ENCODE results near the gene ACACB. TPM values are rescaled to one million over a fixed set of nuclear protein-coding genes. Genes with fewer than 3 reads are reported as not detected.

ACACB gene
- total RNA-seq, 1 experiment from 2014 or later, result 20.0 TPM

- TF ChIP-seq, protein P1, sequence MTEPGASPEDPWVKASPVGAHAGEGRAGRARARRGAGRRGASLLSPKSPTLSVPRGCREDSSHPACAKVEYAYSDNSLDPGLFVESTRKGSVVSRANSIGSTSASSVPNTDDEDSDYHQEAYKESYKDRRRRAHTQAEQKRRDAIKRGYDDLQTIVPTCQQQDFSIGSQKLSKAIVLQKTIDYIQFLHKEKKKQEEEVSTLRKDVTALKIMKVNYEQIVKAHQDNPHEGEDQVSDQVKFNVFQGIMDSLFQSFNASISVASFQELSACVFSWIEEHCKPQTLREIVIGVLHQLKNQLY (CRISPR knock-in tag; IDR thresholded peaks at IDR 0.05), result no peak
- TF ChIP-seq, protein P2, sequence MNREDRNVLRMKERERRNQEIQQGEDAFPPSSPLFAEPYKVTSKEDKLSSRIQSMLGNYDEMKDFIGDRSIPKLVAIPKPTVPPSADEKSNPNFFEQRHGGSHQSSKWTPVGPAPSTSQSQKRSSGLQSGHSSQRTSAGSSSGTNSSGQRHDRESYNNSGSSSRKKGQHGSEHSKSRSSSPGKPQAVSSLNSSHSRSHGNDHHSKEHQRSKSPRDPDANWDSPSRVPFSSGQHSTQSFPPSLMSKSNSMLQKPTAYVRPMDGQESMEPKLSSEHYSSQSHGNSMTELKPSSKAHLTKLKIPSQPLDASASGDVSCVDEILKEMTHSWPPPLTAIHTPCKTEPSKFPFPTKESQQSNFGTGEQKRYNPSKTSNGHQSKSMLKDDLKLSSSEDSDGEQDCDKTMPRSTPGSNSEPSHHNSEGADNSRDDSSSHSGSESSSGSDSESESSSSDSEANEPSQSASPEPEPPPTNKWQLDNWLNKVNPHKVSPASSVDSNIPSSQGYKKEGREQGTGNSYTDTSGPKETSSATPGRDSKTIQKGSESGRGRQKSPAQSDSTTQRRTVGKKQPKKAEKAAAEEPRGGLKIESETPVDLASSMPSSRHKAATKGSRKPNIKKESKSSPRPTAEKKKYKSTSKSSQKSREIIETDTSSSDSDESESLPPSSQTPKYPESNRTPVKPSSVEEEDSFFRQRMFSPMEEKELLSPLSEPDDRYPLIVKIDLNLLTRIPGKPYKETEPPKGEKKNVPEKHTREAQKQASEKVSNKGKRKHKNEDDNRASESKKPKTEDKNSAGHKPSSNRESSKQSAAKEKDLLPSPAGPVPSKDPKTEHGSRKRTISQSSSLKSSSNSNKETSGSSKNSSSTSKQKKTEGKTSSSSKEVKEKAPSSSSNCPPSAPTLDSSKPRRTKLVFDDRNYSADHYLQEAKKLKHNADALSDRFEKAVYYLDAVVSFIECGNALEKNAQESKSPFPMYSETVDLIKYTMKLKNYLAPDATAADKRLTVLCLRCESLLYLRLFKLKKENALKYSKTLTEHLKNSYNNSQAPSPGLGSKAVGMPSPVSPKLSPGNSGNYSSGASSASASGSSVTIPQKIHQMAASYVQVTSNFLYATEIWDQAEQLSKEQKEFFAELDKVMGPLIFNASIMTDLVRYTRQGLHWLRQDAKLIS (CRISPR knock-in tag; IDR thresholded peaks at IDR 0.05; ENCODE audit: borderline replicate concordance), result no peak
Observed at GRCh38 chr12:109191621-109192250, 75.3 kb downstream of the ACACB start (continued).

DNA sequence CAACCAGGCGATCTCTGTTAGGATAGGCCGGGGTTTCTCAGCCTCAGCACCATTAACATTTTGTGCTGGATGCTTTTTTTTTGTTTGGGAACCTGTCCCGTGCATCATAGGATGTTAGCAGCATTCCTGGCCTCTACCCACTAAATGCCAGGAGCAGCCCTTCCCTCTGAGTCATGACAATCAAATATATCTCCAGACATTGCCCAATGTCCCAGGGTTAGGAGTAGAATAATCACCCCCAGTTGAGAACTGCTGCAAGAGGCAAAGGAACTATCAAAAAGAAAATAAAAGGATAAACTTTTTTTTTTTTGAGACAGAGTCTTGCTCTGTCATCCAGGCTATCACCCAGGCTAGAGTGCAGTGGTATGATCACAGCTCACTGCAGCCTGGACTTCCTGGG, 76.0 kb downstream of the ACACB start:
- no peak for TF ChIP-seq ZNF423 (CRISPR knock-in tag; IDR thresholded peaks at IDR 0.05)
- TF ChIP-seq, protein P3, sequence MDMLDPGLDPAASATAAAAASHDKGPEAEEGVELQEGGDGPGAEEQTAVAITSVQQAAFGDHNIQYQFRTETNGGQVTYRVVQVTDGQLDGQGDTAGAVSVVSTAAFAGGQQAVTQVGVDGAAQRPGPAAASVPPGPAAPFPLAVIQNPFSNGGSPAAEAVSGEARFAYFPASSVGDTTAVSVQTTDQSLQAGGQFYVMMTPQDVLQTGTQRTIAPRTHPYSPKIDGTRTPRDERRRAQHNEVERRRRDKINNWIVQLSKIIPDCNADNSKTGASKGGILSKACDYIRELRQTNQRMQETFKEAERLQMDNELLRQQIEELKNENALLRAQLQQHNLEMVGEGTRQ (CRISPR knock-in tag; IDR thresholded peaks at IDR 0.05), result no peak
- POLR2A ChIA-PET, result no interaction called here
- Mint-ChIP-seq H3K9me3 (no peaks in the 10 kb centered on the region), H3K36me3 (peaks cover 14% of the 10 kb centered on the region; the same call in 1 of the 2 replicates), H3K4me3 (no peak overlapping the region), H3K27ac (no peak overlapping the region), H3K27me3 (ENCODE audit: low read depth) (no peaks in the 10 kb centered on the region), H3K4me1 (no peaks in the 10 kb centered on the region)
- DNase-seq (ENCODE audit: low spot score) (no peak), ATAC-seq (no peak)
- CTCF ChIA-PET, result no interaction called here

- CTCF ChIA-PET, result interaction anchor here (0.6 kb wide), 1 partner anchor 249 kb away, joined by 3 read pairs; no protein-coding TSS in a partner anchor
Observed at GRCh38 chr12:109193896-109194295, 77.5 kb downstream of the ACACB start.

DNA sequence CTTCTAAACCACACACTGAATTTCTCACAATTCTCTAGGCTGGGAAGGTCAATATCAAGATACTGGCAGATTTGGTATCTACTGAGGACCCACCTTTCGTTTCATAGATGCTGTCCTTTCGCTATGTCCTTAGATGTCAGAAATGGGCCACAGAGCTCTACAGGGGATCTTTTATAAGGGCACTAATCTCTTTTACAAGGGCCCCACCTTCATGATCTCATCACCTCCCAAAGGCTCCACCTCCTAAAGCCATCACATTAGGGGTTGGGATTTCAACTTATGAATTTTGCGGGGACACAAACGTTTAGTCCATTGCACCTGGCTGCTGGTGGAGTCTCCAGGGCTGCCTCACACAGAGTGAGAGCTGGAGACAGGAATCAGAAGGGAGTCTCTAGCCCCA, 79.9 kb downstream of the ACACB start:
- no peak for DNase-seq (ENCODE audit: low spot score)
- Mint-ChIP-seq H3K36me3 (peaks cover 21% of the 10 kb centered on the region), H3K4me3 (no peak overlapping the region), H3K4me1 (0 out of 2 replicates have a peak, but pooled peaks cover 3% of the 10 kb centered on the region), H3K9me3 (no peaks in the 10 kb centered on the region), H3K27me3 (ENCODE audit: low read depth) (no peaks in the 10 kb centered on the region), H3K27ac (no peak overlapping the region)
- ChIA-PET POLR2A (interaction anchor here (0.6 kb wide), 1 partner anchor 15 kb away, joined by 5 read pairs; no protein-coding TSS in a partner anchor), CTCF (no interaction called here)
- no peak for ATAC-seq
- TF ChIP-seq STAT6 (CRISPR knock-in tag; conservative IDR thresholded peaks at IDR 0.05; ENCODE audit: low read depth) (no peak), TP53 (CRISPR knock-in tag; IDR thresholded peaks at IDR 0.05) (no peak), ZNF121 (CRISPR knock-in tag; IDR thresholded peaks at IDR 0.05) (no peak), TEAD1 (CRISPR knock-in tag; IDR thresholded peaks at IDR 0.05) (no peak), GRHL2 (CRISPR knock-in tag; IDR thresholded peaks at IDR 0.05; ENCODE audit: insufficient replicate concordance, severe bottlenecking) (no peak), CREB1 (CRISPR knock-in tag; IDR thresholded peaks at IDR 0.05) (no peak), PREB (CRISPR knock-in tag; IDR thresholded peaks at IDR 0.05; ENCODE audit: borderline replicate concordance) (no peak)

More at GRCh38 chr12:109193896-109194295, 77.5 kb downstream of the ACACB start:
- no peak overlapping the region for H3K27ac Mint-ChIP-seq
- POLR2A ChIA-PET, result no interaction called here
- no peak overlapping the region for H3K4me3 Mint-ChIP-seq
- H3K9me3 Mint-ChIP-seq, result no peaks in the 10 kb centered on the region
- DNase-seq (ENCODE audit: low spot score), result no peak
- no peak for ATAC-seq
- no peak for TF ChIP-seq HMGA2 (CRISPR knock-in tag; IDR thresholded peaks at IDR 0.05)
- TF ChIP-seq ZNF416 (CRISPR knock-in tag; IDR thresholded peaks at IDR 0.05), result no peak
- no peak for TF ChIP-seq FOXK1 (CRISPR knock-in tag; IDR thresholded peaks at IDR 0.05)
- TF ChIP-seq TP53 (CRISPR knock-in tag; IDR thresholded peaks at IDR 0.05), result no peak
- TF ChIP-seq MXD4 (CRISPR knock-in tag; IDR thresholded peaks at IDR 0.05; ENCODE audit: borderline replicate concordance), result no peak
- no peak for TF ChIP-seq JUN (CRISPR knock-in tag; IDR thresholded peaks at IDR 0.05)
- no peak for TF ChIP-seq SP1 (CRISPR knock-in tag; conservative IDR thresholded peaks at IDR 0.05)
- TF ChIP-seq NR2C2 (CRISPR knock-in tag; IDR thresholded peaks at IDR 0.05), result no peak
- no peak for TF ChIP-seq ZNF232 (CRISPR knock-in tag; IDR thresholded peaks at IDR 0.05)
- TF ChIP-seq SMAD3 (CRISPR knock-in tag; IDR thresholded peaks at IDR 0.05; ENCODE audit: borderline replicate concordance), result no peak
- TF ChIP-seq MYBL2 (CRISPR knock-in tag; IDR thresholded peaks at IDR 0.05), result no peak
- TF ChIP-seq, protein P4, sequence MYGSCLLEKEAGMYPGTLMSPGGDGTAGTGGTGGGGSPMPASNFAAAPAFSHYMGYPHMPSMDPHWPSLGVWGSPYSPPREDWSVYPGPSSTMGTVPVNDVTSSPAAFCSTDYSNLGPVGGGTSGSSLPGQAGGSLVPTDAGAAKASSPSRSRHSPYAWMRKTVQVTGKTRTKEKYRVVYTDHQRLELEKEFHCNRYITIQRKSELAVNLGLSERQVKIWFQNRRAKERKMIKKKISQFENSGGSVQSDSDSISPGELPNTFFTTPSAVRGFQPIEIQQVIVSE (CRISPR knock-in tag; IDR thresholded peaks at IDR 0.05; ENCODE audit: borderline replicate concordance), result no peak
- TF ChIP-seq ATF2 (CRISPR knock-in tag; IDR thresholded peaks at IDR 0.05; ENCODE audit: borderline replicate concordance, low read depth), result no peak
- no peaks in the 10 kb centered on the region for H3K4me1 Mint-ChIP-seq
- no peaks in the 10 kb centered on the region for H3K27me3 Mint-ChIP-seq (ENCODE audit: low read depth)
- H3K36me3 Mint-ChIP-seq, result peaks cover 14% of the 10 kb centered on the region; the same call in 1 of the 2 replicates
